K562 (cell line): ENCODE measurements around the gene GATB. TPM values are rescaled to one million over a fixed set of nuclear protein-coding genes. Genes with fewer than 3 reads are reported as not detected.

ENCODE experiments used
- ATAC-seq: fragments of 200-7000 bp; cut with Tn5 transposase; 3 replicates; pipeline ENCODE4 v1.9.1; 2020; ENCODE audit warnings: moderate library complexity
- BruUV-seq: library from RNA; stranded (reverse); fragments of 400-500 nt; replicated peaks from 2 replicates; lab custom pipeline; 2021; lab: Mats Ljungman, UMichigan
- CTCF ChIA-PET: fragments of 300-600 bp; formaldehyde crosslinking; extraction: SDS; loops from one replicate; lab custom pipeline; 2021; ENCODE audit warnings: low intra/inter-chr PET ratio; lab: Yijun Ruan, JAX
- POLR2A ChIA-PET: fragments of 300-600, 350-650 bp; sonication (Branson Sonifier 250); formaldehyde crosslinking; extraction: SDS; loops from one replicate; lab custom pipeline; 2021; ENCODE audit warnings: antibody characterized with exemption, inconsistent platforms; lab: Yijun Ruan, JAX
- DNase-seq, 4 experiments: peaks; one replicate each; pipeline versions ENCODE4 v3.0.0 to v3.0.0-alpha.2; 2011 to 2018; ENCODE audit warnings: low spot score in 3 of 4, mixed read lengths in 3 of 4; ENCODE audit errors: extremely low read depth in 1 of 4
- FAIRE-seq: peaks from 2 replicates; lab custom pipeline; 2011; peaks lifted over from hg19 to GRCh38; lab: Jason Lieb, UNC
- H2AFZ ChIP-seq: 2 replicates; pipeline ENCODE4 v1.6.0; 2011; ENCODE audit warnings: low read depth, low read length, control low read depth, inconsistent platforms
- H3K27ac ChIP-seq: fragments of 200-600 bp; 3 replicates; pipeline ENCODE4 v1.8.0; 2011; ENCODE audit warnings: low read depth, mild to moderate bottlenecking, control low read depth, inconsistent platforms, low read length, moderate library complexity, mixed read lengths; ENCODE audit errors: extremely low read depth
- H3K27me3 ChIP-seq, 2 experiments: fragments of 300-600 bp in 1 of 2; 2 replicates in 1 of 2; 3 replicates in 1 of 2; pipeline versions ENCODE4 v1.6.0 to v1.8.0; 2011; ENCODE audit warnings: inconsistent platforms in 2 of 2, low read length in 2 of 2, mild to moderate bottlenecking in 1 of 2, mixed read lengths in 1 of 2, moderate library complexity in 1 of 2; ENCODE audit not compliant: control insufficient read depth in 2 of 2, insufficient read depth in 2 of 2
- H3K36me3 ChIP-seq: fragments of 300-600 bp; 3 replicates; pipeline ENCODE4 v1.8.0; 2011; ENCODE audit warnings: mild to moderate bottlenecking, low read length, inconsistent platforms; ENCODE audit not compliant: control insufficient read depth, insufficient read depth
- H3K4me1 ChIP-seq, 2 experiments: fragments of 200-600 bp in 1 of 2; replicated peaks in 1 of 2; 2 replicates in 1 of 2; 3 replicates in 1 of 2; pipeline versions ENCODE4 v1.5.1 to v1.8.0; 2011; ENCODE audit warnings: inconsistent platforms in 2 of 2, low read length in 2 of 2, mild to moderate bottlenecking in 1 of 2, mixed read lengths in 1 of 2, moderate library complexity in 1 of 2; ENCODE audit not compliant: control insufficient read depth in 2 of 2, insufficient read depth in 2 of 2
- H3K4me2 ChIP-seq: 2 replicates; pipeline ENCODE4 v1.6.1; 2011; ENCODE audit warnings: low read length, control low read depth, inconsistent platforms, mixed read lengths; ENCODE audit not compliant: insufficient read depth
- H3K4me3 ChIP-seq: fragments of 200-600 bp; sonication (generic), shearing (Covaris generic); 2 replicates; pipeline ENCODE4 v1.5.1; 2016; ENCODE audit warnings: control low read depth, inconsistent platforms
- H3K79me2 ChIP-seq: fragments of 200-600 bp; 3 replicates; pipeline ENCODE4 v1.8.0; 2011; ENCODE audit warnings: low read length, inconsistent platforms; ENCODE audit not compliant: control insufficient read depth, insufficient read depth
- H3K9ac ChIP-seq, 2 experiments: 2 replicates each; pipeline versions ENCODE4 v1.6.0 to v1.6.1; 2011; ENCODE audit warnings: low read depth in 2 of 2, low read length in 2 of 2, control low read depth in 1 of 2, inconsistent platforms in 1 of 2, mild to moderate bottlenecking in 1 of 2, mixed read lengths in 1 of 2; ENCODE audit not compliant: insufficient read depth in 1 of 2
- H3K9me1 ChIP-seq: one replicate; pipeline ENCODE4 v1.6.0; 2011; ENCODE audit warnings: inconsistent platforms, mild to moderate bottlenecking, low read length, moderate library complexity; ENCODE audit not compliant: control insufficient read depth, insufficient read depth
- H3K9me3 ChIP-seq: replicated peaks from 2 replicates; pipeline ENCODE4 v1.5.1; 2011; ENCODE audit warnings: low read depth, low read length, inconsistent platforms; ENCODE audit not compliant: control insufficient read depth, insufficient read depth
- H4K20me1 ChIP-seq: replicated peaks from 2 replicates; pipeline ENCODE4 v1.6.1; 2011; ENCODE audit warnings: low read length, inconsistent platforms, mixed read lengths; ENCODE audit not compliant: control insufficient read depth, insufficient read depth
- ARID3A ChIP-seq: IDR thresholded peaks from 2 replicates; pipeline ENCODE4 v1.6.1; 2012; ENCODE audit warnings: low read depth, low read length, improper control_type of control experiment, borderline replicate concordance
- E4F1 ChIP-seq: fragments of 250-450 bp; sonication (Bioruptor Pico); IDR thresholded peaks from 2 replicates; pipeline ENCODE4 v1.5.0; 2021; ENCODE audit warnings: mild to moderate bottlenecking, borderline replicate concordance
- FOXJ3 ChIP-seq: sonication (generic); formaldehyde crosslinking; IDR thresholded peaks from 2 replicates; pipeline ENCODE4 v1.4.0; 2020; ENCODE audit warnings: mild to moderate bottlenecking, missing genetic modification reagents
- GABPB2 ChIP-seq: fragments of 250-450 bp; sonication (Bioruptor Pico); conservative IDR thresholded peaks from 2 replicates; pipeline ENCODE4 v1.5.1; 2021; ENCODE audit warnings: mild to moderate bottlenecking
- HNRNPLL ChIP-seq: fragments of 200-400 bp; formaldehyde crosslinking; IDR thresholded peaks from 2 replicates; pipeline ENCODE4 v1.6.1; 2017; ENCODE audit warnings: low read length, low read depth, mild to moderate bottlenecking; ENCODE audit not compliant: poor library complexity, severe bottlenecking
- KAT8 ChIP-seq: fragments of 450-650 bp; IDR thresholded peaks from 2 replicates; pipeline ENCODE4 v1.6.1; 2016; ENCODE audit warnings: low read depth, mild to moderate bottlenecking
- ZNF41 ChIP-seq: fragments of 250-450 bp; sonication (Bioruptor Pico); conservative IDR thresholded peaks from 2 replicates; pipeline ENCODE4 v1.4.0; 2020; ENCODE audit warnings: mild to moderate bottlenecking
- WGBS: fragments of 100-300 bp; shearing (Covaris generic); methylation state at CpG from one replicate; pipeline ENCODE4 v1.1.6; 2016; ENCODE audit warnings: low coverage, mixed read lengths; ENCODE audit not compliant: insufficient coverage; ENCODE audit errors: missing lambda C conversion rate; 5-methylcytosine and 5-hydroxymethylcytosine counted together
- in situ Hi-C: fragments of 300-500 bp; cut with MboI; formaldehyde crosslinking; loops from 4 replicates; pipeline ENCODE4 v1.15.0; 2018; ENCODE audit warnings: inconsistent platforms, mixed read lengths
- intact Hi-C: fragments of 100-400 bp; cut with micrococcal nuclease; formaldehyde crosslinking; loops from 2 replicates; pipeline ENCODE4 v1.14.2; 2022
- polyA plus RNA-seq, 8 experiments: library from polyadenylated mRNA; depleted of rRNA in 4 of 8; stranded (reverse) in 5 of 8; unstranded in 3 of 8; fragments of >200 nt; fragmentation: Nextera tagmentation in 2 of 8; fragmentation: Illumina TruSeq in 1 of 8; extraction: Ambion mirVana in 2 of 8; extraction: Trizol in 1 of 8; gene quantifications; 2 replicates each; pipeline versions ENCODE4 v1.2.1 to v1.2.3, GENCODE V29; 2011 to 2014; ENCODE audit warnings: inconsistent platforms in 1 of 8, missing spikeins in 1 of 8
- total RNA-seq, 7 experiments: library from RNA; depleted of rRNA in 6 of 7; stranded (reverse); fragments of >200 nt in 6 of 7; fragmentation: Illumina TruSeq in 2 of 7; extraction: Trizol in 2 of 7; gene quantifications; 2 replicates each; pipeline versions ENCODE4 v1.2.1 to v1.2.3, GENCODE V29; 2011 to 2021; ENCODE audit warnings: low replicate concordance in 1 of 7

GATB gene
- total and polyA plus RNA-seq, 9 of the 15 experiments (the other 6 are each of a cell fraction or from before 2014, with no cell fraction given), result 15.3 to 31.8 (median 26.2) TPM

GRCh38 chr4:151676301-151676700 is 84.5 kb downstream of the GATB start:
- H2AFZ ChIP-seq, result no peak overlapping the region
- TF ChIP-seq KAT8 (no peak), ZNF41 (CRISPR knock-in tag) (no peak), ARID3A (no peak), E4F1 (CRISPR knock-in tag) (no peak), FOXJ3 (no peak), GABPB2 (CRISPR knock-in tag) (no peak), HNRNPLL (no peak)
- TF ChIP-seq, all 486 proteins: peak for 0
- 0 out of 3 replicates have a peak, but pooled peaks cover 3% of the 10 kb centered on the region for H3K36me3 ChIP-seq
- peaks cover 6% of the 10 kb centered on the region; the same call in 1 of the 2 replicates for H4K20me1 ChIP-seq
- DNase-seq (no peak), ATAC-seq (no peak), FAIRE-seq (no peak)
- H3K4me1 ChIP-seq, result peaks cover 14 to 23% of the 10 kb centered on the region in 2 experiments
- no peak overlapping the region for H3K27ac ChIP-seq
- intact Hi-C loops, result no loop called here
- in situ Hi-C loops, result no loop called here
- 48% methylated on average over 11 of the region's 11 CpGs for WGBS
- ChIA-PET CTCF (no interaction called here), POLR2A (interaction anchor here (0.7 kb wide), 1 partner anchor 25 kb away, joined by 5 read pairs; no protein-coding TSS in a partner anchor)
- H3K4me2 ChIP-seq, result no peak overlapping the region
- H3K9me1 ChIP-seq, result no peaks in the 10 kb centered on the region
- no peak overlapping the region for H3K4me3 ChIP-seq
- no peaks in the 10 kb centered on the region for H3K79me2 ChIP-seq
- H3K9ac ChIP-seq, result no peak overlapping the region
- H3K27me3 ChIP-seq, result no peaks in the 10 kb centered on the region
- no peaks in the 10 kb centered on the region for H3K9me3 ChIP-seq
- BruUV-seq, result no TSS peak
